GM13977 (cell line): ENCODE data around the gene MGMT.

Experiments
- DNase-seq: peaks from one replicate; pipeline ENCODE4 v3.0.0; 2012; ENCODE audit warnings: low spot score
- in situ Hi-C: fragments of 300-500 bp; cut with MboI; formaldehyde crosslinking; loops from one replicate; pipeline ENCODE4 v1.12.0; 2022; ENCODE audit warnings: low sequenced_read_pairs, low pct_unique_long_range_greater_than_20kb, mixed read lengths, inconsistent platforms; ENCODE audit not compliant: unreplicated experiment
- TF ChIP-seq, protein P1 (sequence below): IDR thresholded peaks from 2 replicates; pipeline ENCODE4 v1.5.1; 2012; ENCODE audit warnings: mild to moderate bottlenecking, control low read depth; ENCODE audit not compliant: insufficient read depth; ENCODE audit errors: extremely low read depth, missing control alignments

Gene MGMT

DNA sequence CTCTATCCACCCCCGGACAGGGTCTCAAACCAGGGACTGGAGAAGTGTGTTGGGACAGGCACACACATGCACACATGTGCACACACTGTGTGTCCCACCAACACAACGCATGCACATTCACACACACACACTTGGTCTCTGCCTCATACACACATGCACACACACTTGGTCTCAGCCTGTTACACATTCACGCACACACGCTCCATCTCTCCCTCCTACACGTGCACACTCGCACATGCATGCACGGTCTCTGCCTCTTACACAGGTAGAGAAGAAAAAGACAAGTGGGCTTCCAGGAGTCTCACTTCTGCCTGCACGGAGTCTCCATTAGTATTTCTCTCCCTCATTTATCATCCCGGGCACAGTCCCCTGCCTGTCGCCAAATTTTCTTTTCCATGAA is 325.8 kb downstream of the MGMT start:
- TF ChIP-seq, protein P1, sequence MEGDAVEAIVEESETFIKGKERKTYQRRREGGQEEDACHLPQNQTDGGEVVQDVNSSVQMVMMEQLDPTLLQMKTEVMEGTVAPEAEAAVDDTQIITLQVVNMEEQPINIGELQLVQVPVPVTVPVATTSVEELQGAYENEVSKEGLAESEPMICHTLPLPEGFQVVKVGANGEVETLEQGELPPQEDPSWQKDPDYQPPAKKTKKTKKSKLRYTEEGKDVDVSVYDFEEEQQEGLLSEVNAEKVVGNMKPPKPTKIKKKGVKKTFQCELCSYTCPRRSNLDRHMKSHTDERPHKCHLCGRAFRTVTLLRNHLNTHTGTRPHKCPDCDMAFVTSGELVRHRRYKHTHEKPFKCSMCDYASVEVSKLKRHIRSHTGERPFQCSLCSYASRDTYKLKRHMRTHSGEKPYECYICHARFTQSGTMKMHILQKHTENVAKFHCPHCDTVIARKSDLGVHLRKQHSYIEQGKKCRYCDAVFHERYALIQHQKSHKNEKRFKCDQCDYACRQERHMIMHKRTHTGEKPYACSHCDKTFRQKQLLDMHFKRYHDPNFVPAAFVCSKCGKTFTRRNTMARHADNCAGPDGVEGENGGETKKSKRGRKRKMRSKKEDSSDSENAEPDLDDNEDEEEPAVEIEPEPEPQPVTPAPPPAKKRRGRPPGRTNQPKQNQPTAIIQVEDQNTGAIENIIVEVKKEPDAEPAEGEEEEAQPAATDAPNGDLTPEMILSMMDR, result no peak
- DNase-seq, result no peak
- in situ Hi-C loops, result no loop called here

DNA sequence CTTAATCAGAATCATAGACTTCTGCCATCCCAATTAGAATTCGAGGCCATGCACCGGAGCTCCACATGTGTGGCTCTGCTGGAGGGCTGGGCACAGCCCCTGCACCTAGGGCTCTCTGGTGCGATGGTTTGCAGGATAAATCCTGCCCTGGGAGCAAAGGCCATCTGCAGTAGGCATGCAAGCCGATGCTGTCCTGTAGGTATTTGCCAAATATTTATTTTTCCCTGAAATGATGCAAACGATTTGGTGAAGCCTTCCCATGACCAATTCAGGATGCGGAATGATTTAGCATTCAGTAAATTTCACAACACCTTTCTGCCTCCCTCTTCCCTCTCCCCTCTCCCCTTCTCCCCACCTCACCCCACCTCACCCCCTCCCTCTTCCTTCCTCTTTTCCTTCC is 326.4 kb downstream of the MGMT start:
- DNase-seq, result no peak
- TF ChIP-seq, protein P1, result no peak
- in situ Hi-C loops, result no loop called here

DNA sequence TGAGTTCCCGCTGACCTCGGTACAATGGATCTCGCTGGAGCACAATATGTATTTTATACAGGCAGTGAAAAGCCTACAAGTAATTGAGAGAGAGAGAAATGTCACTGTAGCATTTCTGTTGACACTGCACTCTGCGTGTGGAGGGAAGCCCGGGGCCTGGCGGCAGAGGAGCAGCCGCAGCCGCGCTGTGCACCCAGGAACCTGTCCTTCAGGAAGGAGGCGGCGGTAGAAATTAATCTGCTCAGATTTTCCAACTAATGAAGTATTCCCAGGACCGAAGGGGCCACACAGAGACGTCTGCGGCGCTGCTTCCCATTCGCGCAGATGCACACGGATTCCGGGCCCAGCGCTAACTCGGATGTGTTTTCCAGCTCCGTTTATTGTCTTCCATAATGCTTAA is 327.0 kb downstream of the MGMT start:
- in situ Hi-C loops, result no loop called here
- TF ChIP-seq, protein P1, result no peak
- DNase-seq, result no peak

DNA sequence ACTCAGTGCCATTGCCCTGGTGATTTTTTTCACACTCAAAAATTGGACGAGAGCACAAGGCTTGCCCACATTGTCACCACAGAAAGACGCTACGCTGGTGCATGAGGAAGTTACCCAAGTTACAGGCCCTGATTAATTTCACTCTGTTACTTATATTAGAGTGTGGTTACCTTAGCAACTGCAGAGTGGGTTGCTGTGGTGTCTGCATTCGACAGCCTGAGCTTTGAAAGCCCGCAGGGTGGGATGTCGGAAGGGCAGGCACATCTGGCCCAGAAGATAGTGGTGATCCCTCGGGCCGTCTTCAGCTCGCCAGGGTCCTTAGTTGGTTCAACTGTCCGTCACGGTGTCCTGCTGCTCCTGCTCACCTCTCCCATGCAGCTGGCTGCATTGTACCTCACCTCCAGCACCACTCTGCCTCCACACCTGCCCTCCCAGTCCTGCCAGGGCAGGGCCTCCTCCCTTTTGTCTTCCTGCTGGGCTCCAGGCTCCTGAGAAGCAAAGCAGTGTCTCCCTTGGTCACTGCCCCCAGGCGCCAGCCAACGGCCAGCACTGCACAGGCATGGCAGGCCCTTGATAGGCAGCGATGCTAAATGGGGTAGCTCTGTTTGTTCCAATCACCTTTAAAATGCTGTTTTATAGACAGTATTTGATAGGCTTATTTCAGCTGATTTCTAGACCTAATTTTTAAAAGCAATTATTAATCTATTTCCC is 329.8 kb downstream of the MGMT start:
- TF ChIP-seq, protein P1, result no peak
- DNase-seq, result no peak
- in situ Hi-C loops, result no loop called here

DNA sequence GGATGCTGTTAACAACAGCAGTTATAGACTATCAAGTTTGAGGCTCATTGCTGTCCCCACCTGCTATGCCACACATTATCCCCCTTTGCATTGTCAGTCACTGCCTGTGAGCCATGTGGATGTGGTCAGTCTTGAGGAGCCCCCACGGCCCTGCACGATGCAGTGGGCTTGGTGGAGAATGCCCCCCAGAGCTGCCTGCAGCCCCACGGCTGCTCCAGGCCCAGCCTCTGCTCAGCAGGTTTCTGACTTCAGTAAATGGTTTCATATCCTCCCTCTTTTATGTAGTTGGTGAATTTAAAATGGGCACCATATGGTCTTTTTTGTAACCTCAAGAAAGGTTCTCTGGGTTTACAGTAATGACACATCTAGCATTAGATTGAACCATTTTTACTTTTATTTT is 332.9 kb downstream of the MGMT start:
- DNase-seq, result no peak
- in situ Hi-C loops, result no loop called here
- TF ChIP-seq, protein P1, result no peak

DNA sequence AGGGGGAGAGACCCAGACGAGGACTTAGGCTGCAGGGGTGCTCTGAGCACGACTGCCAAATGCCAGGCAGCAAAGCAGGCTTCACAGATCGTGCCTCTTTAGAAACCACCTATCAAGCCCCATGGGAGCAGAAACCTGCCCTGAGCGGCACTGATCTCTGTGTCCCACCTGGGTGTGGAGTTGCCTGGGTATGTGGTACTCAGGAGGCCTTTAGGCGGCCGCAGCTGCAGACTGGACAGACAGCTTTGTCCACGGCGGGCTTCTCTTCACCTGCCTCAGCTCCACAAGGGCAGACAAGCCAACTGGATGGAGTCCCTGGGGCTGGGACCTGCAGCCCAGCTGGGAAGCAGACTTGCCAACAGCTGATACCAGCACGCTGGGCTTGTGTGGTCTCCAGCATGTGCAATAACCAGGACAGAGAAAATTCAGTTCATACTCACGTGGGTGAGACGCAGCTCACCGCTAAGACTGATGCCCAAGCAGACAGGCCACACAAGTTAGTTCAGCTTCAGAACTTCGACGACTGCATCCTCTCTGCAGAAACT is 333.8 kb downstream of the MGMT start:
- no peak for DNase-seq
- TF ChIP-seq, protein P1, result no peak
- in situ Hi-C loops, result no loop called here
